Peyer's patch (tissue), 4 donors: ENCODE data around the gene SLC2A9.

Experiments
- POLR2A ChIP-seq, 2 donors: fragments of 450-650 bp; IDR thresholded peaks; one replicate each; pipeline ENCODE4 v1.5.1; 2017; ENCODE audit warnings: antibody characterized with exemption in 2 of 2, mild to moderate bottlenecking in 2 of 2, moderate library complexity in 2 of 2
- TF ChIP-seq, protein P1 (sequence below), 6 experiments: fragments of 450-650 bp in 4 of 6; fragments of 200-600 bp in 2 of 6; sonication (generic) in 1 of 6; IDR thresholded peaks; one replicate each; pipeline ENCODE4 v1.5.1; 2017 to 2019; ENCODE audit warnings: antibody characterized with exemption in 6 of 6, mild to moderate bottlenecking in 3 of 6, moderate library complexity in 1 of 6

DNA sequence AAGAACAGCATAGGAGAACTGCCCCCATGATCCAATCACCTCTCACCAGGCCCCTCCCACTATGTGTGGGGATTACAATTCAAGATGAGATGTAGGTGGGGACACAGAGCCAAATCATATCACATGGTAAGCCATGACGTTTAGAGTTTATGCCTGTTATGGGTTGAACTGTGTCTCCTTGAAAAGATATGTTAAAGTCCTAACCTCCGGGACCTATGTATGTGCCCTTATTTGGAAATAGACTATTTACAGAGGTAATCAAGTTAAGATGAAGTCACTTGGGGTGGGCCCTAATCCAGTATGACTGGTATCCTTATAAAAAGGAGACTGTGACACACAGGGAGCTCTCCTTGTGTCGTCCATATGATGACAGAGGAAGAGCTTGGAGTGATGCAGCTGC lies 25.2 kb upstream of the SLC2A9 start:
- TF ChIP-seq, protein P1, sequence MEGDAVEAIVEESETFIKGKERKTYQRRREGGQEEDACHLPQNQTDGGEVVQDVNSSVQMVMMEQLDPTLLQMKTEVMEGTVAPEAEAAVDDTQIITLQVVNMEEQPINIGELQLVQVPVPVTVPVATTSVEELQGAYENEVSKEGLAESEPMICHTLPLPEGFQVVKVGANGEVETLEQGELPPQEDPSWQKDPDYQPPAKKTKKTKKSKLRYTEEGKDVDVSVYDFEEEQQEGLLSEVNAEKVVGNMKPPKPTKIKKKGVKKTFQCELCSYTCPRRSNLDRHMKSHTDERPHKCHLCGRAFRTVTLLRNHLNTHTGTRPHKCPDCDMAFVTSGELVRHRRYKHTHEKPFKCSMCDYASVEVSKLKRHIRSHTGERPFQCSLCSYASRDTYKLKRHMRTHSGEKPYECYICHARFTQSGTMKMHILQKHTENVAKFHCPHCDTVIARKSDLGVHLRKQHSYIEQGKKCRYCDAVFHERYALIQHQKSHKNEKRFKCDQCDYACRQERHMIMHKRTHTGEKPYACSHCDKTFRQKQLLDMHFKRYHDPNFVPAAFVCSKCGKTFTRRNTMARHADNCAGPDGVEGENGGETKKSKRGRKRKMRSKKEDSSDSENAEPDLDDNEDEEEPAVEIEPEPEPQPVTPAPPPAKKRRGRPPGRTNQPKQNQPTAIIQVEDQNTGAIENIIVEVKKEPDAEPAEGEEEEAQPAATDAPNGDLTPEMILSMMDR (IDR thresholded peaks at IDR 0.05): no peak
- no peak for TF ChIP-seq POLR2A (IDR thresholded peaks at IDR 0.05)
